Measurements from ENCODE around the gene PGAM2.

PGAM2 gene

GRCh38 chr7:44099669-44100068 lies 34.3 kb upstream of the PGAM2 start:
- TF ChIP-seq GATA2 (IDR thresholded peaks at IDR 0.05; ENCODE audit: low read depth, low read length), result no peak
- no peak for TF ChIP-seq GATA3 (IDR thresholded peaks at IDR 0.05; ENCODE audit: low read depth, low read length)

GRCh38 chr7:44098092-44099068 lies 33.0 kb upstream of the PGAM2 start:
- TF ChIP-seq GATA3 (IDR thresholded peaks at IDR 0.05; ENCODE audit: low read depth, low read length) (no peak), GATA2 (IDR thresholded peaks at IDR 0.05; ENCODE audit: low read depth, low read length) (no peak)

GRCh38 chr7:44097064-44097932 lies 31.9 kb upstream of the PGAM2 start:
- TF ChIP-seq GATA3 (IDR thresholded peaks at IDR 0.05; ENCODE audit: low read depth, low read length), result no peak
- TF ChIP-seq GATA2 (IDR thresholded peaks at IDR 0.05; ENCODE audit: low read depth, low read length), result no peak

- TF ChIP-seq GATA3 (IDR thresholded peaks at IDR 0.05; ENCODE audit: low read depth, low read length) (no peak), GATA2 (IDR thresholded peaks at IDR 0.05; ENCODE audit: low read depth, low read length) (no peak)
Observed at GRCh38 chr7:44096326-44096881, 31.0 kb upstream of the PGAM2 start.

DNA sequence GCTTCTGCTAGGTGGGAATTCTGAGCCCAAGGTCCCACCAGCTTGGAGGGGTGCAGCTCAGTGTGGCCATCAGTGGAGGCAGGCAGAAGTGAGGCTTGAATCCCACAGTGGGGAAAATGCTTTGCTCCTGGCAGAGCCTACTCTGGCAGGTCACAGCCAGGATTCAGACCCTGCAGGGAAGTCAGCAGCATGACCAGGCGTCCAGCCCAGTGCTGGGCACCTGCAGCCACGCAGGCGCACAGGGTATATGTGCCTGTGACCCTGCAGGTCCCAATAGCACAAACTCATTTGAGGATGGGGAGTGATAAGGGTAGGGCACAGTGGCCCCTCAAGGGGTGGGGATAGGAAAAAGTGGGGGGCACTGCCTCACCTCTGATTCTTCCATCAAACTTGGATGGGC lies 30.4 kb upstream of the PGAM2 start:
- TF ChIP-seq GATA3 (IDR thresholded peaks at IDR 0.05; ENCODE audit: low read depth, low read length), result no peak
- TF ChIP-seq GATA2 (IDR thresholded peaks at IDR 0.05; ENCODE audit: low read depth, low read length), result no peak

- TF ChIP-seq GATA2 (IDR thresholded peaks at IDR 0.05; ENCODE audit: low read depth, low read length) (no peak), GATA3 (IDR thresholded peaks at IDR 0.05; ENCODE audit: low read depth, low read length) (no peak)
Observed at GRCh38 chr7:44094883-44095592, 29.7 kb upstream of the PGAM2 start.

GRCh38 chr7:44094365-44094764 lies 29.0 kb upstream of the PGAM2 start:
- TF ChIP-seq GATA3 (IDR thresholded peaks at IDR 0.05; ENCODE audit: low read depth, low read length) (no peak), GATA2 (IDR thresholded peaks at IDR 0.05; ENCODE audit: low read depth, low read length) (no peak)

GRCh38 chr7:44093102-44093641 lies 27.8 kb upstream of the PGAM2 start:
- TF ChIP-seq GATA3 (IDR thresholded peaks at IDR 0.05; ENCODE audit: low read depth, low read length), result no peak
- TF ChIP-seq GATA2 (IDR thresholded peaks at IDR 0.05; ENCODE audit: low read depth, low read length), result no peak

DNA sequence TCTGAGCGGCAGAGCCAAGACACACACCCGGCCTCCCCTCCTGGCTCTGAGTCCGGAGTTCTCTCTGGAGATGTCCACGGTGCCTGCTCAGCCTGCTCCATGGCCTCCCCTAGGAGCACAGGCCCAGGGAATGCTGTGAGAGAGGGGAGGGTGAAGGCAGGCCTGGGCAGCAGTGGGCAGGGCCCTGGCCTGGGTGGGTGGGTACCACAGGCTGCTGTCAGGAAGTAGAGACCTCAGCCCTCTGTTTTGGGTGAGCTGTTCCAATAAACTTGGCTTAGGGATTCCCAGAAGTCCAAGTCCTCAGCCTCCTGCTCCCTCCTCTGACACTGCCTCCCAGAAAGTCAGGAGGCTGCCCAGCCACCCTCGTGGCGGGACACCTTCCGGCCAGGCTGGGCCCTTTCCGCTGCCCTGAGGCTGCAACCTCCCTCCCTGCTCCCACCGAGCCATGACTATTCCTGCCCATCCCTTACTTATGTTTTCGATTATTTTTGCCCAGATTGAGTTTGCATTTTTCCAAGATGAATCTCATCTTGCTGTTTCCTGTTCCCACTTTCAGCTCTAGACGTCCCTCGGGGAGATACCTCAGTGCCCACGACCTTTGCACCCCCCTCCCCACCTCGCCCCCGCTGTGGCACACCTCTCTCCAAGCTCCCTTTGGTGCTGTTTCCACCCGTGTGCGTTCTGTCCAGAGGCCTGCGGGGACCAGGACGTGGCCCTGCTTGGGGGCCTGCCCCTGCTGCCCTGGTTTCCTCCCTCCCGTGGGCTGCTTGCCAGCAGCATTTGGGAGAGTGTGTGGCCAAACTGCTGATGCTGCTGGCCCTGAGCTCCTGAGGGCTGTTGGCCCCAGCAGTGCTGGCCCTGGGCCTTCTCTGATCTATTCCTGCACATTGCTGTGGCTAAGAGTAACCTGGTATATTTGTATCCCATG lies 22.8 kb upstream of the PGAM2 start:
- TF ChIP-seq GATA2 (IDR thresholded peaks at IDR 0.05; ENCODE audit: low read depth, low read length), result no peak
- no peak for TF ChIP-seq GATA3 (IDR thresholded peaks at IDR 0.05; ENCODE audit: low read depth, low read length)

DNA sequence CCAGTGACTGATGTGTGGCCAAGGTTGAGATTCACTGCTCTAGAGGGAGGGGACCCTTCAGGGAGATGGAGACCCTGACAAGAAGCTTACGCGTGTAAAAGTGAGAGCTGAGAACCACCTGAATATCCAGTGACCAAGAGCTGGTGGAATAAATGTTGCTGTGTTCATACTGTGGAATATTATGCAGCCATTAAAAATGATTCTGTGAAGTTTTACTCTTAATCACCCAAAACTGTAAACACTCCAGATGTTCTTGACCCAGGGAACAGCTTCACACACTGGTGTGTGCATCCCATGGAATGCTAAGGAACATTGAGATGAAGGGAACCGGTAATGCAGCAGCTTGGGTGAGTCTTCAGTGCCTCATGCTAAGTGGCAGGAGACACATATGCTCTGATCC lies 21.3 kb upstream of the PGAM2 start:
- no peak for TF ChIP-seq GATA3 (IDR thresholded peaks at IDR 0.05; ENCODE audit: low read depth, low read length)
- TF ChIP-seq GATA2 (IDR thresholded peaks at IDR 0.05; ENCODE audit: low read depth, low read length), result no peak

- TF ChIP-seq GATA3 (IDR thresholded peaks at IDR 0.05; ENCODE audit: low read depth, low read length), result no peak
- TF ChIP-seq GATA2 (IDR thresholded peaks at IDR 0.05; ENCODE audit: low read depth, low read length), result no peak
Observed at GRCh38 chr7:44085546-44085945, 20.2 kb upstream of the PGAM2 start.

DNA sequence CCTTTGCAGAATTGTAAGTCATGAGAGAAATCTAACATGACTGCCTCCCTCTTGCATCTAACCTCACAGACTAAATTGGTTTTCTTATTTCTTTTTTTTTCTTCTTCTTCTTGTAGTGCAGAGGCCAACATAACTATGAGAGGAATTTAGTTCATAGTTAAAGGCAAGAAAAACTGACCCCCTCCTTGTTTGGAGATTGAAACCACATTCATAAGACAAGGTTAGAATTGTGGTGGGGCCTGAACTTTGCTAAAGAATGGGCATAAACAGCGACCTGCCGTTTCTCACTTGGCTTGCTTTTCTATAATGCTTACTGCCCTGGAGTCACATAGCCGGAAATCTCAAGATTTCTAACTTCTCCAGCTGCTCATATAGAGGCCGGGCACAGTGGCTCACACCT lies 19.3 kb upstream of the PGAM2 start:
- TF ChIP-seq GATA2 (IDR thresholded peaks at IDR 0.05; ENCODE audit: low read depth, low read length) (no peak), GATA3 (IDR thresholded peaks at IDR 0.05; ENCODE audit: low read depth, low read length) (no peak)
